IMR-90 (cell line): ENCODE data around the gene NKX6-1. TPM values are rescaled to one million over a fixed set of nuclear protein-coding genes. Genes with fewer than 3 reads are reported as not detected.

Experiments used
- ATAC-seq: fragments of 200-7000 bp; cut with Tn5 transposase; 2 replicates; pipeline ENCODE4 v1.9.1; 2020; ENCODE audit warnings: low read depth, mild to moderate bottlenecking, moderate library complexity
- BruUV-seq: library from RNA; stranded (reverse); fragments of 400-500 nt; replicated peaks from 2 replicates; lab custom pipeline; 2021; lab: Mats Ljungman, UMichigan
- CTCF ChIA-PET: fragments of 300-600 bp; formaldehyde crosslinking; extraction: SDS; loops from one replicate; lab custom pipeline; 2021; ENCODE audit warnings: antibody characterized with exemption; lab: Yijun Ruan, JAX
- POLR2A ChIA-PET: fragments of 300-600 bp; sonication (Branson Sonifier 250); formaldehyde crosslinking; loops from one replicate; lab custom pipeline; 2022; ENCODE audit warnings: antibody characterized with exemption; ENCODE audit not compliant: unreplicated experiment; lab: Charles Lee
- DNase-seq: peaks from one replicate; pipeline ENCODE4 v3.0.0; 2013
- H2AFZ ChIP-seq: replicated peaks from 2 replicates; pipeline ENCODE3; 2013; ENCODE audit warnings: low read length, mild to moderate bottlenecking; ENCODE audit not compliant: poor library complexity
- H2AK5ac ChIP-seq: 2 replicates; pipeline ENCODE4 v1.6.1; 2013; ENCODE audit warnings: low read depth, low read length, inconsistent platforms
- H2AK9ac ChIP-seq: replicated peaks from 2 replicates; pipeline ENCODE3; 2013; ENCODE audit warnings: mild to moderate bottlenecking, low read depth, low read length, moderate library complexity; ENCODE audit not compliant: poor library complexity
- H2BK120ac ChIP-seq: 2 replicates; pipeline ENCODE4 v1.6.1; 2013; ENCODE audit warnings: low read depth, low read length, inconsistent platforms
- H2BK15ac ChIP-seq: 3 replicates; pipeline ENCODE4 v1.6.1; 2013; ENCODE audit warnings: low read depth, low read length, inconsistent platforms
- H2BK20ac ChIP-seq: 2 replicates; pipeline ENCODE4 v1.6.1; 2013; ENCODE audit warnings: low read depth, mild to moderate bottlenecking, inconsistent platforms, low read length, moderate library complexity
- H2BK5ac ChIP-seq: 2 replicates; pipeline ENCODE4 v1.6.1; 2013; ENCODE audit warnings: mild to moderate bottlenecking, low read depth, low read length, inconsistent platforms; ENCODE audit not compliant: poor library complexity, severe bottlenecking
- H3K14ac ChIP-seq: replicated peaks from 2 replicates; pipeline ENCODE4 v1.6.1; 2013; ENCODE audit warnings: low read depth, low read length, inconsistent platforms
- H3K18ac ChIP-seq: 2 replicates; pipeline ENCODE4 v1.6.1; 2013; ENCODE audit warnings: low read depth, low read length, control low read depth
- H3K23ac ChIP-seq: 2 replicates; pipeline ENCODE4 v1.6.1; 2013; ENCODE audit warnings: low read depth, low read length, inconsistent platforms
- H3K27ac ChIP-seq: 2 replicates; pipeline ENCODE4 v1.5.1; 2013; ENCODE audit warnings: mild to moderate bottlenecking, control low read depth, low read length; ENCODE audit not compliant: insufficient read depth
- H3K27me3 ChIP-seq: 2 replicates; pipeline ENCODE4 v1.6.1; 2013; ENCODE audit warnings: low read length; ENCODE audit not compliant: control insufficient read depth, insufficient read depth
- H3K36me3 ChIP-seq: 2 replicates; pipeline ENCODE4 v1.6.1; 2013; ENCODE audit warnings: low read length, mixed read lengths; ENCODE audit not compliant: control insufficient read depth, insufficient read depth
- H3K4ac ChIP-seq: 2 replicates; pipeline ENCODE4 v1.6.1; 2013; ENCODE audit warnings: low read depth, low read length, inconsistent platforms
- H3K4me1 ChIP-seq: 2 replicates; pipeline ENCODE4 v1.6.1; 2013; ENCODE audit warnings: low read length, mixed read lengths; ENCODE audit not compliant: control insufficient read depth, insufficient read depth
- H3K4me2 ChIP-seq: 2 replicates; pipeline ENCODE4 v1.6.1; 2013; ENCODE audit warnings: low read depth, mild to moderate bottlenecking, control low read depth, low read length, moderate library complexity
- H3K4me3 ChIP-seq: 2 replicates; pipeline ENCODE4 v1.5.1; 2013; ENCODE audit warnings: low read depth, mild to moderate bottlenecking, control low read depth, low read length, moderate library complexity; ENCODE audit not compliant: insufficient read depth
- H3K56ac ChIP-seq: 2 replicates; pipeline ENCODE4 v1.6.1; 2013; ENCODE audit warnings: low read length, inconsistent platforms; ENCODE audit not compliant: insufficient read depth; ENCODE audit errors: extremely low read depth
- H3K79me1 ChIP-seq, 2 experiments: 2 replicates each; pipeline ENCODE4 v1.6.1; 2013; ENCODE audit warnings: low read length in 2 of 2, inconsistent platforms in 1 of 2, low read depth in 1 of 2
- H3K9ac ChIP-seq: 2 replicates; pipeline ENCODE4 v1.6.1; 2013; ENCODE audit warnings: low read depth, low read length, control low read depth
- H3K9me1 ChIP-seq: 2 replicates; pipeline ENCODE4 v1.6.1; 2013; ENCODE audit warnings: low read length, inconsistent platforms; ENCODE audit not compliant: insufficient read depth
- H3K9me3 ChIP-seq: 2 replicates; pipeline ENCODE4 v1.6.1; 2013; ENCODE audit warnings: low read length; ENCODE audit not compliant: control insufficient read depth, insufficient read depth
- H4K20me1 ChIP-seq: 2 replicates; pipeline ENCODE4 v1.6.1; 2013; ENCODE audit warnings: low read length, inconsistent platforms; ENCODE audit not compliant: insufficient read depth
- H4K5ac ChIP-seq: 2 replicates; pipeline ENCODE4 v1.6.1; 2013; ENCODE audit warnings: mild to moderate bottlenecking, low read depth, low read length, control low read depth
- H4K8ac ChIP-seq, 2 experiments: 2 replicates each; pipeline ENCODE4 v1.6.1; 2013; ENCODE audit warnings: low read depth in 2 of 2, low read length in 2 of 2, control low read depth in 1 of 2, inconsistent platforms in 1 of 2
- H4K91ac ChIP-seq: 2 replicates; pipeline ENCODE4 v1.6.1; 2013; ENCODE audit warnings: low read depth, low read length, inconsistent platforms; ENCODE audit not compliant: insufficient read depth
- CHD1 ChIP-seq: IDR thresholded peaks from 2 replicates; pipeline ENCODE4 v1.6.1; 2012; ENCODE audit warnings: low read depth, low read length, improper control_type of control experiment
- RCOR1 ChIP-seq: IDR thresholded peaks from 2 replicates; pipeline ENCODE4 v1.6.1; 2012; ENCODE audit warnings: mild to moderate bottlenecking, low read length, improper control_type of control experiment; ENCODE audit not compliant: insufficient replicate concordance
- SMC3 ChIP-seq: fragments of 150-350 bp; IDR thresholded peaks from 2 replicates; pipeline ENCODE4 v1.6.1; 2016; ENCODE audit warnings: low read depth, mild to moderate bottlenecking, antibody characterized with exemption, low read length, moderate library complexity
- WGBS, 2 experiments: methylation state at CpG; one replicate each; pipeline versions ENCODE4 v1.1.5 to v1.1.7; 2013; ENCODE audit warnings: missing lambda C conversion rate in 2 of 2; ENCODE audit not compliant: insufficient read length in 1 of 2; ENCODE audit errors: extremely low coverage in 2 of 2; 5-methylcytosine and 5-hydroxymethylcytosine counted together
- dilution Hi-C: fragments of 300-500 bp; cut with HindIII; formaldehyde crosslinking; loops from one replicate; pipeline ENCODE4 v1.14.3; 2018; ENCODE audit warnings: low sequenced_read_pairs; ENCODE audit not compliant: unreplicated experiment
- in situ Hi-C: fragments of 300-500 bp; cut with MboI; formaldehyde crosslinking; loops from 3 replicates; pipeline ENCODE4 v1.14.3; 2019; ENCODE audit warnings: low sequenced_read_pairs, inconsistent platforms, mixed read lengths
- intact Hi-C: fragments of 100-400 bp; cut with micrococcal nuclease; formaldehyde crosslinking; loops from 2 replicates; pipeline ENCODE4 v1.10.0; 2022
- polyA plus RNA-seq, 3 experiments: library from polyadenylated mRNA; depleted of rRNA; stranded (reverse); fragments of >200 nt; gene quantifications; 2 replicates each; pipeline ENCODE4 v1.2.3, GENCODE V29; 2012; ENCODE audit warnings: low replicate concordance in 1 of 3
- total RNA-seq: library from RNA; depleted of rRNA; stranded (reverse); fragments of >200 nt; gene quantifications from 2 replicates; pipeline ENCODE4 v1.2.3, GENCODE V29; 2012

The NKX6-1 gene
- total and polyA plus RNA-seq, 2 of the 4 experiments (the other 2 are of a cell fraction): under 0.01 to 0.24 TPM

- ChIA-PET POLR2A (no interaction called here), CTCF (no interaction called here)
- dilution Hi-C loops: no loop called here
- Histone ChIP-seq H3K4ac (no peak overlapping the region), H3K23ac (no peak overlapping the region), H2BK120ac (no peak overlapping the region), H3K9me1 (no peaks in the 10 kb centered on the region), H3K4me1 (no peaks in the 10 kb centered on the region), H3K4me2 (no peak overlapping the region), H4K5ac (no peak overlapping the region), H2BK5ac (no peak overlapping the region), H3K4me3 (no peak overlapping the region), H2AK9ac (no peak overlapping the region), H4K8ac (no peak overlapping the region), H4K91ac (no peak overlapping the region), H3K56ac (no peak overlapping the region), H3K9ac (no peak overlapping the region), H3K27me3 (peaks cover 56% of the 10 kb centered on the region), H3K79me1 (no peaks in the 10 kb centered on the region), H3K27ac (no peak overlapping the region), H3K9me3 (peaks cover 11% of the 10 kb centered on the region), H4K20me1 (no peaks in the 10 kb centered on the region), H3K14ac (no peak overlapping the region), H2AK5ac (no peak overlapping the region), H2BK20ac (no peak overlapping the region), H3K36me3 (no peaks in the 10 kb centered on the region), H2BK15ac (no peak overlapping the region), H2AFZ (no peak overlapping the region), H3K18ac (no peak overlapping the region)
- 0% methylated on average over 1 of the region's 4 CpGs; no CpG with 5 or more reads in 1 of the 2 experiments for WGBS, 2 experiments
- BruUV-seq: no TSS peak
- DNase-seq (no peak), ATAC-seq (no peak)
- intact Hi-C loops: no loop called here
- in situ Hi-C loops: no loop called here
- TF ChIP-seq CHD1: no peak
- no peak for TF ChIP-seq SMC3
- TF ChIP-seq RCOR1: no peak
These were observed 14.9 kb downstream of the NKX6-1 start for GRCh38 chr4:84484236-84484635.
